Endodermal cell (in vitro differentiated cells): ENCODE measurements around the gene NUDT4. TPM values are rescaled to one million over a fixed set of nuclear protein-coding genes. Genes with fewer than 3 reads are reported as not detected.

Source experiments
- DNase-seq: peaks from one replicate; pipeline ENCODE4 v3.0.0-alpha.2; 2017
- H3K27ac ChIP-seq: 2 replicates; pipeline ENCODE4 v1.5.1; 2013; ENCODE audit warnings: mild to moderate bottlenecking, low read depth, low read length, moderate library complexity
- H3K27me3 ChIP-seq: 2 replicates; pipeline ENCODE4 v1.6.1; 2013; ENCODE audit warnings: mild to moderate bottlenecking, low read length, moderate library complexity; ENCODE audit not compliant: insufficient read depth, control insufficient read depth, poor library complexity, severe bottlenecking
- H3K36me3 ChIP-seq: 2 replicates; pipeline ENCODE4 v1.7.0; 2013; ENCODE audit warnings: mild to moderate bottlenecking, low read length, moderate library complexity; ENCODE audit not compliant: control insufficient read depth, insufficient read depth
- H3K4me1 ChIP-seq: one replicate; pipeline ENCODE4 v1.7.0; 2013; ENCODE audit warnings: low read length; ENCODE audit not compliant: control insufficient read depth, insufficient read depth
- H3K4me3 ChIP-seq: 2 replicates; pipeline ENCODE4 v1.5.1; 2013; ENCODE audit warnings: mild to moderate bottlenecking, low read length, moderate library complexity
- H3K9ac ChIP-seq: 2 replicates; pipeline ENCODE4 v1.6.1; 2013; ENCODE audit warnings: mild to moderate bottlenecking, low read length, moderate library complexity; ENCODE audit not compliant: poor library complexity, severe bottlenecking; ENCODE audit errors: extremely low read depth
- H3K9me3 ChIP-seq: 2 replicates; pipeline ENCODE4 v1.6.1; 2013; ENCODE audit warnings: mild to moderate bottlenecking, low read length, moderate library complexity; ENCODE audit not compliant: control insufficient read depth
- H3K27ac Mint-ChIP-seq: 2 replicates; pipeline ENCODE4 v1.8.0; 2020; ENCODE audit warnings: mixed read lengths
- H3K27me3 Mint-ChIP-seq: 2 replicates; pipeline ENCODE4 v1.8.0; 2021; ENCODE audit warnings: mild to moderate bottlenecking, mixed read lengths; ENCODE audit not compliant: insufficient read depth
- H3K36me3 Mint-ChIP-seq: 2 replicates; pipeline ENCODE4 v1.8.0; 2020; ENCODE audit warnings: low read depth, mixed read lengths
- H3K4me1 Mint-ChIP-seq: 2 replicates; pipeline ENCODE4 v1.8.0; 2020; ENCODE audit warnings: mixed read lengths
- H3K4me3 Mint-ChIP-seq: 2 replicates; pipeline ENCODE4 v1.8.0; 2020; ENCODE audit warnings: mild to moderate bottlenecking, moderate library complexity, mixed read lengths
- H3K9me3 Mint-ChIP-seq: 2 replicates; pipeline ENCODE4 v1.8.0; 2020; ENCODE audit warnings: mild to moderate bottlenecking, mixed read lengths
- CTCF ChIP-seq: fragments of 200-600 bp; sonication (generic); conservative IDR thresholded peaks from 2 replicates; pipeline ENCODE4 v1.5.0; 2021; ENCODE audit warnings: antibody characterized with exemption, mild to moderate bottlenecking
- WGBS, 2 experiments: methylation state at CpG; one replicate each; pipeline versions ENCODE4 v1.1.5 to v1.1.7; 2013; ENCODE audit warnings: missing lambda C conversion rate in 2 of 2, mixed read lengths in 1 of 2; ENCODE audit not compliant: insufficient coverage in 1 of 2, insufficient read length in 1 of 2; 5-methylcytosine and 5-hydroxymethylcytosine counted together
- total RNA-seq, 2 donors: library from RNA; stranded (reverse); fragmentation: NEBNext Ultra II Directional in 1 of 2; extraction: Animal tissue kit (Norgen Biotek cat#: 25700) in 1 of 2; gene quantifications; 2 replicates in 1 of 2; 3 replicates in 1 of 2; pipeline ENCODE4 v1.2.1, GENCODE V29; 2021

The NUDT4 gene
- total RNA-seq, 2 donors from 2014 or later: 334 to 453 TPM

GRCh38 chr12:93356214-93356613, 21.5 kb upstream of the NUDT4 start:
- no peaks in the 10 kb centered on the region for H3K4me1 Mint-ChIP-seq

GRCh38 chr12:93358058-93358457, 19.7 kb upstream of the NUDT4 start:
- Histone ChIP-seq H3K9me3 (no peaks in the 10 kb centered on the region), H3K36me3 (no peaks in the 10 kb centered on the region), H3K4me3 (no peak overlapping the region), H3K27me3 (no peaks in the 10 kb centered on the region), H3K4me1 (no peaks in the 10 kb centered on the region), H3K27ac (no peak overlapping the region), H3K9ac (no peak overlapping the region)
- no peaks in the 10 kb centered on the region for H3K27me3 Mint-ChIP-seq
- H3K4me1 Mint-ChIP-seq: no peaks in the 10 kb centered on the region
- TF ChIP-seq CTCF: no peak
- H3K36me3 Mint-ChIP-seq: no peaks in the 10 kb centered on the region
- 94 to 100% methylated on average over 1 to 2 of the region's 2 CpGs for WGBS, 2 experiments
- H3K27ac Mint-ChIP-seq: no peak overlapping the region
- no peaks in the 10 kb centered on the region for H3K9me3 Mint-ChIP-seq
- DNase-seq: no peak
- no peak overlapping the region for H3K4me3 Mint-ChIP-seq

More at GRCh38 chr12:93356214-93356613, 21.5 kb upstream of the NUDT4 start:
- no peaks in the 10 kb centered on the region for H3K9me3 ChIP-seq
- 80 to 81% methylated on average over 2 to 6 of the region's 8 CpGs for WGBS, 2 experiments
- Mint-ChIP-seq H3K4me3 (no peak overlapping the region), H3K36me3 (no peaks in the 10 kb centered on the region), H3K27ac (no peak overlapping the region), H3K9me3 (peaks cover 3% of the 10 kb centered on the region), H3K27me3 (no peaks in the 10 kb centered on the region)
- no peak overlapping the region for H3K27ac ChIP-seq
- no peaks in the 10 kb centered on the region for H3K27me3 ChIP-seq
- no peaks in the 10 kb centered on the region for H3K36me3 ChIP-seq
- TF ChIP-seq CTCF: no peak
- DNase-seq: no peak
- no peak overlapping the region for H3K9ac ChIP-seq
- no peaks in the 10 kb centered on the region for H3K4me1 ChIP-seq
- no peak overlapping the region for H3K4me3 ChIP-seq

GRCh38 chr12:93358821-93359220, 18.9 kb upstream of the NUDT4 start:
- Histone ChIP-seq H3K36me3 (no peaks in the 10 kb centered on the region), H3K9ac (no peak overlapping the region), H3K27ac (no peak overlapping the region), H3K27me3 (no peaks in the 10 kb centered on the region), H3K9me3 (no peaks in the 10 kb centered on the region), H3K4me3 (no peak overlapping the region), H3K4me1 (no peaks in the 10 kb centered on the region)
- Mint-ChIP-seq H3K36me3 (no peaks in the 10 kb centered on the region), H3K9me3 (no peaks in the 10 kb centered on the region), H3K27ac (no peak overlapping the region), H3K4me3 (no peak overlapping the region), H3K4me1 (no peaks in the 10 kb centered on the region), H3K27me3 (no peaks in the 10 kb centered on the region)
- 100% methylated on average over 1 of the region's 2 CpGs; no CpG with 5 or more reads in 1 of the 2 experiments for WGBS, 2 experiments
- no peak for DNase-seq
- TF ChIP-seq CTCF: no peak
